GM19238 (cell line): ENCODE results near the gene GPR27.

ENCODE experiments used
- DNase-seq: peaks from one replicate; pipeline ENCODE4 v3.0.0; 2011; ENCODE audit warnings: low spot score; ENCODE audit not compliant: insufficient read length

GPR27 gene

GRCh38 chr3:71732637-71733036, 21.0 kb upstream of the GPR27 start:
- DNase-seq = no peak

DNA sequence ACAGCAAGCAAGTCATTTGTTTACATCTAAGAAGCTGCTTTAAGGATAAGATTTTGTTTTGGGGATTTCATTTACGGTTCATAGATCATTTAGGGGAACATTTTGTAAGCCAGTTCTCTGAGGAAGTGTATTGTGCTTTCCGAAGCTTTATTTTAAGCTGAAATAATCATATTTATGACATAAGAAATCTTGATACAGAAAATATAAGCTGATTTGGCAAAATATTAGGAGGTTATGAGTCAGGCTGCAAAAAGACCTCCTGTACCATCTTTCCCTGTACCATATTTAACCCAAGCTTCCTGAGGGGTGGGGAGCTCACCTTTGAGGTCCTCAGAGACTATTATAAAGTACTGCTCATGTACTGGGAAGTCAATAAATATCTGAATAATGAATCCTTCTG, 20.3 kb upstream of the GPR27 start:
- DNase-seq = no peak

GRCh38 chr3:71734881-71735280, 18.8 kb upstream of the GPR27 start:
- DNase-seq = no peak

DNA sequence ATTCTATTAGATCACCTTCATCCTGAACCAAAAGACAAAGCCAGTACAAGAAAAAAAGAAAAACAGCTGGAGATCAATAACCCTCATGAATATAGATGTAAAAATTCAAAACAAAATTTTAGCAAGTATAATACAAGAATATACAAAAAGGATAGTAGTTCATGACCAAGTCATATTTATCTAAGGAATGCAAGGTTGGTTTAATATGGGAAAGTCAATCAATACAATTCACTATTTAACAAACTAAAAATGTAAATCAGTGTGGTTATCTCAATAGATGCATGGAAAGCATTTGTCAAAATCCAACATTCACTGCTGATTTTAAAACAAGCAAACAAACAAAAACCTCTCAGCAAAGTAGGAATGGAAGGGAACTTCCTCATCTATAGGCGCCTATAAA, 11.0 kb upstream of the GPR27 start:
- DNase-seq = no peak

DNA sequence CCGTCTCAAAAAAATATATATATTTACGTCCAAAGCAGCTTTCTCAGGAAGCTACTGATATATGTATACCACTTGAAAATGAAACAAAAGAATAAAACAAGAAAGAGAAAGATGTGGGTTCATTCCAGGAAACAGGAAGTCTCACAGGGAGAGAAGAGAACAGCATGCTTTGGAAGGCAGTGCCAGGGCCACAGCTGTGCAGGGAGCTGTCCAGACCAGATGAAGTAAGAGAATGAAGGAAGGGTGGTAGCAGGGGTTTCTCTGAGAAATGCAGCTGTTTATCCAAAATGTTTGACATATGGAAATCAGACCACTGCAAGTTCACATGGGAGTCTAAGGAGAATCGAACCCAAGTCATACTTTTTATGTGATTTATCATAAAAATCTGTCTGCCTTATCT, 8.9 kb upstream of the GPR27 start:
- DNase-seq = no peak

DNA sequence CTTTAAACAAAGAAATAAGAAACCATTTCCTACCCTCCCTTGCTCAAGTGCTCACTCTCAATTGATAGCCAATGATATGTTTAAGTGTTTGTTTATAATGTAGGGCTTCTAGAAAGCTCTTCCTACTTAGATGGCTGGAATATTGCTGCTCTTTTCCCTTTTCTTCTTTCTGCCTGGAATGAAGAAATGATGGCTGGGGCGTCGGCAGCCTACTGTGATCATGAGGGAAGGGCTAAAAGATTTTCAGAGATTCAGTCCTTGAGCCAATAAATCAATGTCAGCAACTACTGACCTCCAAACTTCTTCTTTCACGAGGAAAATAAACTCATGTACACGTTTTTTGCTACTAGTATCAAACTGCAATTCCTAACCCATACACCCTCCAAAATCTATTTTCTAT, 2.1 kb upstream of the GPR27 start:
- DNase-seq = no peak

- no peak for DNase-seq
Measured at GRCh38 chr3:71752831-71753700, 589 bp upstream of the GPR27 start.

- no peak for DNase-seq
Measured at GRCh38 chr3:71754610-71755253, 1.1 kb downstream of the GPR27 start.

- DNase-seq = no peak
Measured at GRCh38 chr3:71758091-71758490, 4.4 kb downstream of the GPR27 start.

GRCh38 chr3:71759401-71759800, 5.7 kb downstream of the GPR27 start:
- no peak for DNase-seq

GRCh38 chr3:71760140-71760539, 6.5 kb downstream of the GPR27 start:
- DNase-seq = no peak

- no peak for DNase-seq
Measured at GRCh38 chr3:71763426-71763825, 9.8 kb downstream of the GPR27 start.

- DNase-seq = no peak
Measured at GRCh38 chr3:71771126-71771525, 17.5 kb downstream of the GPR27 start.

DNA sequence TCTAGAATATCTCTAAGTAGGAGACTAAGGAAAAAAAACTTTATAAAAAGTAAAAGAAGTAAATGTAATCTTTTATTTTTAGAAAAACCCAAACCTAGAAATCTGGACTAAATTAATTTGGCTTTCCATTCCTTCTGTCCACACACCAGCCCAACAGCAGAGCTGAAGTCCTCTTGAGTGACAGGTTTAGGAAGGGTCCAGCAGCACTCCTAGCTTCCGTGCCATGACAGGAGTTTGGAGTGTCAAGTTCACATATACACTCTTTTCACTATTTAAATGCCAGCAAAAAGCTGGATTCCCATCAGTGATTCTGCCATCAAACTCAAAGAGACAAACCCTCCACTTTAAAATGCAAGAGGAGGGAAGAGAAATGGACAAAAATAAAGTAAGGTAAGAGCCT, 18.2 kb downstream of the GPR27 start:
- no peak for DNase-seq

- DNase-seq = no peak
Measured at GRCh38 chr3:71776538-71776937, 22.9 kb downstream of the GPR27 start.

DNA sequence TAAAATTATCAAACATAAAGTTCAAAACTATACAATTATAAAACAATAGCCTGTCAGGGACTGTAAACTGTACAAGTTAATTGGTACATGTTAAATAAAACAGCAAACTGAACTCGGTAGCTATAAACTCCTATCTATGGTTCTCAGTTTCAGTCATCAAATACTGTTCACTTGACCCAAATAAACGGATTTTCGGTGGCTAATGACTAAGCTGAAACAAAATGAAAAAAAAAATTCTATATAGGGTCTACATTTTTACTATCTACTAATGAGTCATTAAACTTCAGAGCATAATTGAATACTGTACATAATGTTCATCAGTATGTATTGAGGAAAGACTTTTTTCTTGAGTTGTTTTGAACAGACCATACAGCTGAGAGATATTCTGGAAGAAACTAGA, 24.7 kb downstream of the GPR27 start:
- DNase-seq = no peak

- DNase-seq = no peak
Measured at GRCh38 chr3:71779674-71780377, 26.2 kb downstream of the GPR27 start.

DNA sequence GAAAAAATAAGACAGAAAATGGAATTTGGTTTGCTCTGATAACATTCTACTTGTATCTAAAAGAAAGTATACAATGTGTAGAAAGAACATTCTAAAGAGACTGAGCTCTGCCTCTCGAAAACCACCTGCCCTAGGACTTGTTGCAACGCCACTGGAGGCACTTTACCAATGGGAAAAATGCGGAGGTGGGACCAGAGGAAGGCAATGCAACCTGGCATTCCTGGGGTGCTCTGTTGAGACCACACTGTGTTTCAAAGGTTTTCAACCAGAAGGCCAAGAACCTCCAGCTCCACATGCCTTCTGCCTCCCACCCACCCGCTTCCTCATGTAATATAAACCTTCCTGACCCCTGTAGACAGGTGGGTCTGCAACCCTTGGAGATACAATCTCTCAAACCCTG, 26.8 kb downstream of the GPR27 start:
- no peak for DNase-seq

DNA sequence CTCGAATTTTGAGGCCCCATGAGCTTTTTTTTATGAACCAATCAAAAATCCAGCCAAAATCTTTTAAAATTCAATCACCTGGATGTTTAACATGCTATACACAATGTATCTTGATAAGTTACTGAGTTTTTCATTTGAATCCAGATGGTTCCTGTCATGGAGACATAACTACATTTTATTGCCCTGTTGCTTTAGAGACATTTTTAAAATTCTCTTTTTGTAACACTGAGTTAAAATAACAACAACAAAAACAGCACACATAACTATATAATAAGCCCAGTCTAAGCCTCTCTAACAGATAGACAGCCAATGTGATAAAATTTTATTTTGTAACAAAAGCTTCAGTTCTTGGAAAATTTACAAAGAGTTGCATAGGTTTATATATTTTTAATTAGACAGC, 29.5 kb downstream of the GPR27 start:
- DNase-seq = no peak

DNA sequence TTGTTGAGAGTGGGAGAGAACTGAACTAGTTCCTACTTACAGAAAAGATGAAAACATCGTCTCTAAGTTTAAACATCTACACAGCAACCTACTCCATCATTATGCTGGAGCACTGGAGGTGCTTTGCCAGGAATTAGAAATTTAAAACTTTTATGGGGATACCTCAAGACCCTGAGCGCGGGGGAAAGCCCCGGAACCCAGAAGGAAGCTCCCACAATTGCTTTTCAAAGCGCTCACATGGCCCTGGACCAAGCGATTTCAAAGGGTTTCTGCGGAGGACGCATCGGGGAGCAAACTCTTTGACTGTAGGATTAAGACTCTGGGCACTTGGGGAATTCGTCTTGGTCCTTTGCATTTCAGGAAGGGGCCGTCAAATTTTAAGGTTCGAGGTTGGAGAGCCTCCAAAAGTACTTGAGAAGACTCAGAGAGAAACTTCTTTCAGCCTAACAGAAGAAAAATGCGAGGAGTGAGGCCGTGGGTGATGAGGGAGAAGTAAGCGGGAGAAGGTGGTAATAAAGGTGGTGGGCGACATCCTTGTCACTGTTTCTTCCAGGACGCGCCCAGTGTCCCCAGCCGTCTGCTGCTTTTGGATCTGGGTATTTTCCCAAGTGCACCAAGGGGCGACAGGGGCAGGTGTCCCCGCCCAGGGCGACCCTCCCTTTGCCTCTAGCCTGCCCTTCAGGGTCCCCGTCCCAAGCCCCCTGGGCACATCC, 30.7 kb downstream of the GPR27 start:
- DNase-seq = no peak

GRCh38 chr3:71784914-71785531, 31.4 kb downstream of the GPR27 start, which contains the start of gene PROK2:
TSS of gene PROK2 (minus strand) at chr3:71785148. CDS start at chr3:71785052, 96 bp downstream.
- no peak for DNase-seq
